Loucy (cell line): Measurements from ENCODE around the gene FRMD4A.
"Not testable (repeated sequence)": the region's sequence is repeated elsewhere in the genome, so short reads cannot be mapped to it uniquely, and the experiment has no call there.

ENCODE experiments used
- H2AFZ ChIP-seq: fragments of 200-600 bp; sonication (generic); 2 replicates; pipeline ENCODE4 v1.6.0; 2016; ENCODE audit warnings: antibody characterized with exemption, mild to moderate bottlenecking, low read length, moderate library complexity
- H3F3A ChIP-seq: fragments of 200-600 bp; 2 replicates; pipeline ENCODE4 v1.6.0; 2016; ENCODE audit warnings: antibody characterized with exemption, low read depth, mild to moderate bottlenecking
- H3K27me3 ChIP-seq: fragments of 200-600 bp; sonication (generic); 2 replicates; pipeline ENCODE4 v1.6.1; 2014; ENCODE audit warnings: low read length, mild to moderate bottlenecking; ENCODE audit not compliant: insufficient read depth, poor library complexity, severe bottlenecking
- H3K36me3 ChIP-seq: fragments of 200-600 bp; sonication (generic); 2 replicates; pipeline ENCODE4 v1.6.1; 2016; ENCODE audit warnings: low read length; ENCODE audit not compliant: insufficient read depth
- H3K4me1 ChIP-seq: fragments of 200-600 bp; sonication (generic); 2 replicates; pipeline ENCODE4 v1.5.1; 2014; ENCODE audit warnings: low read length, mild to moderate bottlenecking; ENCODE audit not compliant: insufficient read depth, poor library complexity, severe bottlenecking
- H3K4me2 ChIP-seq: fragments of 200-600 bp; sonication (generic); 2 replicates; pipeline ENCODE4 v1.6.0; 2014; ENCODE audit warnings: antibody characterized with exemption, low read length, low read depth, mild to moderate bottlenecking; ENCODE audit not compliant: poor library complexity, severe bottlenecking
- H3K4me3 ChIP-seq: fragments of 200-600 bp; sonication (generic); 2 replicates; pipeline ENCODE4 v1.5.1; 2014; ENCODE audit warnings: low read length, mild to moderate bottlenecking, mixed read lengths; ENCODE audit not compliant: poor library complexity, severe bottlenecking
- H3K79me2 ChIP-seq: fragments of 200-600 bp; sonication (generic); 2 replicates; pipeline ENCODE4 v1.6.1; 2014; ENCODE audit warnings: low read length; ENCODE audit not compliant: insufficient read depth
- H3K9ac ChIP-seq: fragments of 200-600 bp; sonication (generic); 2 replicates; pipeline ENCODE4 v1.6.0; 2014; ENCODE audit warnings: mild to moderate bottlenecking, low read depth, low read length, moderate library complexity; ENCODE audit not compliant: poor library complexity, severe bottlenecking
- H3K9me2 ChIP-seq: fragments of 200-600 bp; sonication (generic); replicated peaks from 2 replicates; pipeline ENCODE4 v1.6.1; 2016; ENCODE audit warnings: low read depth, low read length, mixed read lengths
- H3K9me3 ChIP-seq: fragments of 200-600 bp; sonication (generic); 2 replicates; pipeline ENCODE4 v1.6.1; 2014; ENCODE audit warnings: mild to moderate bottlenecking, antibody characterized with exemption, low read length, low read depth; ENCODE audit not compliant: insufficient read depth
- H4K20me1 ChIP-seq: fragments of 200-600 bp; sonication (generic); 2 replicates; pipeline ENCODE4 v1.6.0; 2014; ENCODE audit warnings: antibody characterized with exemption, low read length, mild to moderate bottlenecking; ENCODE audit not compliant: insufficient read depth, poor library complexity, severe bottlenecking
- CTCF ChIP-seq: fragments of 200-600 bp; sonication (generic); conservative IDR thresholded peaks from 2 replicates; pipeline ENCODE4 v1.5.1; 2014; ENCODE audit warnings: mild to moderate bottlenecking, antibody characterized with exemption, low read length
- EZH2phosphoT487 ChIP-seq: fragments of 200-600 bp; IDR thresholded peaks from 2 replicates; pipeline ENCODE4 v1.6.1; 2018; ENCODE audit warnings: antibody characterized with exemption, mild to moderate bottlenecking, moderate library complexity, borderline replicate concordance

Gene FRMD4A

GRCh38 chr10:14068601-14069250, 262.0 kb downstream of the FRMD4A start:
- no peak overlapping the region for H2AFZ ChIP-seq
- no peaks in the 10 kb centered on the region for H3F3A ChIP-seq
- no peaks in the 10 kb centered on the region for H4K20me1 ChIP-seq
- TF ChIP-seq CTCF (no peak), EZH2phosphoT487 (no peak)
- no peak overlapping the region for H3K4me2 ChIP-seq
- no peaks in the 10 kb centered on the region for H3K4me1 ChIP-seq
- no peaks in the 10 kb centered on the region for H3K27me3 ChIP-seq
- H3K79me2 ChIP-seq = no peaks in the 10 kb centered on the region
- no peak overlapping the region for H3K4me3 ChIP-seq
- no peak overlapping the region for H3K9ac ChIP-seq
- H3K9me3 ChIP-seq = no peaks in the 10 kb centered on the region
- no peaks in the 10 kb centered on the region for H3K36me3 ChIP-seq
- H3K9me2 ChIP-seq = no peaks in the 10 kb centered on the region

GRCh38 chr10:14067638-14068037, 263.1 kb downstream of the FRMD4A start:
- H3K27me3 ChIP-seq, H3K9me2 ChIP-seq, H3K4me2 ChIP-seq, H3F3A ChIP-seq, H3K79me2 ChIP-seq, H3K4me3 ChIP-seq, H3K36me3 ChIP-seq, H3K4me1 ChIP-seq, H2AFZ ChIP-seq, H4K20me1 ChIP-seq, H3K9me3 ChIP-seq, H3K9ac ChIP-seq: not testable (repeated sequence)

GRCh38 chr10:14066106-14066505, 264.6 kb downstream of the FRMD4A start:
- peaks cover 16% of the 10 kb centered on the region for H3K27me3 ChIP-seq
- H4K20me1 ChIP-seq = no peaks in the 10 kb centered on the region
- no peaks in the 10 kb centered on the region for H3K36me3 ChIP-seq
- H3K4me1 ChIP-seq = no peaks in the 10 kb centered on the region
- H2AFZ ChIP-seq = no peak overlapping the region
- no peaks in the 10 kb centered on the region for H3F3A ChIP-seq
- no peak overlapping the region for H3K4me2 ChIP-seq
- no peak overlapping the region for H3K4me3 ChIP-seq
- H3K9me3 ChIP-seq = no peaks in the 10 kb centered on the region
- no peaks in the 10 kb centered on the region for H3K79me2 ChIP-seq
- TF ChIP-seq EZH2phosphoT487 = no peak
- TF ChIP-seq CTCF = no peak
- no peaks in the 10 kb centered on the region for H3K9me2 ChIP-seq
- no peak overlapping the region for H3K9ac ChIP-seq
